GM19372 (cell line): ENCODE data around the gene ARHGAP6.

Source experiments
- ATAC-seq: cut with Tn5 transposase; IDR thresholded peaks from one replicate; pipeline ENCODE4 v1.9.1; 2021; ENCODE audit warnings: mild to moderate bottlenecking, low read depth, moderate library complexity; ENCODE audit not compliant: unreplicated experiment

Gene ARHGAP6

GRCh38 chrX:11089802-11090201 is 575.9 kb downstream of the ARHGAP6 start:
- ATAC-seq: no peak
